Stomach (tissue), 4 donors: Measurements from ENCODE around the gene SLC35E2B.

Source experiments
- EP300 ChIP-seq: sonication (generic); formaldehyde crosslinking; IDR thresholded peaks from one replicate; pipeline ENCODE4 v1.6.1; 2017; ENCODE audit warnings: antibody characterized with exemption
- POLR2A ChIP-seq, 4 donors: fragments of 450-650 bp; IDR thresholded peaks; one replicate each; pipeline ENCODE4 v1.6.1; 2016; ENCODE audit warnings: antibody characterized with exemption in 4 of 4, control low read depth in 2 of 4, mild to moderate bottlenecking in 1 of 4, moderate library complexity in 1 of 4
- TF ChIP-seq, protein P1 (sequence below), 7 experiments: fragments of 450-650 bp in 4 of 7; fragments of 200-600 bp in 3 of 7; sonication (generic) in 3 of 7; IDR thresholded peaks; one replicate each; pipeline ENCODE4 v1.5.1; 2016 to 2019; ENCODE audit warnings: antibody characterized with exemption in 7 of 7, control low read depth in 2 of 7, mild to moderate bottlenecking in 1 of 7

DNA sequence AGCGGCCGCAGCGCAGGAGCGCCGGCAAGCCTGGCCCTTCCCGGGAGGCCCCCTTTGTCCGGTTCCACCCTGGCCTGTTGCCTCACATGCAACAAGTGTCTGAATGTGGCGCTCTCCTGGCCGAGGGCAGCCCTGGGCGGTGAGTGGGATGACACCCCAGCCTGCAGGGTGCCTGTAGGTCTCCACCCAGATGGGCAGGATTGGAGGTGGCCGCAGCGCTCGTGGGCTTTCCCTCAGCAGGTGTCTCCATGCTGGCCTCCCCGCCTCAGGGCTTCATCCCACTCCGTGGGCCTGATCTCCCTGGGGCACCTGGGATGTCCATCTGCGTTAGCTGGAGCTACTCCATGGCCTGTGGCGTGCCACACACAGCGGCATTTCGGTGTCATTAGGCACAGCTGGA lies 75.8 kb downstream of the SLC35E2B start:
- TF ChIP-seq, protein P1, sequence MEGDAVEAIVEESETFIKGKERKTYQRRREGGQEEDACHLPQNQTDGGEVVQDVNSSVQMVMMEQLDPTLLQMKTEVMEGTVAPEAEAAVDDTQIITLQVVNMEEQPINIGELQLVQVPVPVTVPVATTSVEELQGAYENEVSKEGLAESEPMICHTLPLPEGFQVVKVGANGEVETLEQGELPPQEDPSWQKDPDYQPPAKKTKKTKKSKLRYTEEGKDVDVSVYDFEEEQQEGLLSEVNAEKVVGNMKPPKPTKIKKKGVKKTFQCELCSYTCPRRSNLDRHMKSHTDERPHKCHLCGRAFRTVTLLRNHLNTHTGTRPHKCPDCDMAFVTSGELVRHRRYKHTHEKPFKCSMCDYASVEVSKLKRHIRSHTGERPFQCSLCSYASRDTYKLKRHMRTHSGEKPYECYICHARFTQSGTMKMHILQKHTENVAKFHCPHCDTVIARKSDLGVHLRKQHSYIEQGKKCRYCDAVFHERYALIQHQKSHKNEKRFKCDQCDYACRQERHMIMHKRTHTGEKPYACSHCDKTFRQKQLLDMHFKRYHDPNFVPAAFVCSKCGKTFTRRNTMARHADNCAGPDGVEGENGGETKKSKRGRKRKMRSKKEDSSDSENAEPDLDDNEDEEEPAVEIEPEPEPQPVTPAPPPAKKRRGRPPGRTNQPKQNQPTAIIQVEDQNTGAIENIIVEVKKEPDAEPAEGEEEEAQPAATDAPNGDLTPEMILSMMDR (IDR thresholded peaks at IDR 0.05): no peak
- TF ChIP-seq EP300 (no peak), POLR2A (IDR thresholded peaks at IDR 0.05) (no peak)
